GM12891 (cell line): ENCODE measurements around the gene SLC35A3.

Experiments
- POLR2A ChIP-seq: IDR thresholded peaks from 2 replicates; pipeline ENCODE4 v1.6.1; 2011; ENCODE audit warnings: low read depth, low read length, control low read depth
- POLR2AphosphoS5 ChIP-seq: IDR thresholded peaks from 2 replicates; pipeline ENCODE4 v1.6.1; 2011; ENCODE audit warnings: low read depth, low read length, control low read depth
- SPI1 ChIP-seq: IDR thresholded peaks from 2 replicates; pipeline ENCODE4 v1.6.1; 2011; ENCODE audit warnings: low read depth, low read length, control low read depth
- TAF1 ChIP-seq: IDR thresholded peaks from 2 replicates; pipeline ENCODE4 v1.6.1; 2011; ENCODE audit warnings: low read depth, low read length, control low read depth

DNA sequence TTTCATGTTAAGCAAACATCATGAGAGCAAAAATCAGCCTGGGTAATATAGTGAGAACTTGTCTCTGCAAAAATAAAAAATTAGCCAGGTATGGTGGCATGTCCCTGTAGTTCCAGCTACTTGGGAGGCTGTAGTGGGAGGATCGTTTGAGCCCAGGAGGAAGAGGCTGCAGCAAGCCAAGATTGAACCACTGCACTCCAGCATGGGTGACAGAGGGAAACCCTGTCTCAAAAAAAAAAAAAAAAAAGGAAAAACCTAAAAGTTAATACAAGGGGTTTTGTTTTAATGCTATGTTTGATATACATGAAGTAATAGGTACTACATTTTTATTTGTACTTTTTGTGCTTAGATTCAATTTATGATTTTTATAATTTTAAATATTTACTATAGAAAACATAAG, 27.1 kb upstream of the SLC35A3 start:
- TF ChIP-seq POLR2A = no peak
- TF ChIP-seq POLR2AphosphoS5 = no peak
- no peak for TF ChIP-seq TAF1
- no peak for TF ChIP-seq SPI1
